ENCODE results near the gene HTT. TPM values are rescaled to one million over a fixed set of nuclear protein-coding genes. Genes with fewer than 3 reads are reported as not detected.

The HTT gene
- total RNA-seq, 1 experiment from 2014 or later, result 64.4 TPM

DNA sequence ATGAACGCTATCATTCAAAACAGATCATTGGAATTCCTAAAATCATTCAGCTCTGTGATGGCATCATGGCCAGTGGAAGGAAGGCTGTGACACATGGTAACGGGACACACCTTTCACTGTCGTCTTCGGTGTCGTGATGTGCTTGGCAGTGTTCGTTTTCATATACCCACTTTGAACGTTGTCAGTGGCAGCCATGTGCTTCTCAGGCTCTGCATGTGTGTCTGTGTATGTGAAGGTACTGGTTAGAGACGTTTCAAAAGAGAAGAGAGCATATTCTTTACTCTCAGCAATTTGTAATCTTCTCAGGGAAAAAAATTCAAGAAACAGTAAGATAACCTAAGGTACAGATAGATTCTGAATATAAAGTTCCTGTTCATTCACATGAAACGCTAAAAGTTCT lies 103.9 kb downstream of the HTT start:
- Histone ChIP-seq H3K4ac (ENCODE audit: low read depth, low read length) (no peak overlapping the region), H3K18ac (ENCODE audit: insufficient read length, low read depth, low read length) (no peak overlapping the region), H3K14ac (ENCODE audit: insufficient read depth, low read length) (no peak overlapping the region), H3K4me1 (ENCODE audit: insufficient read depth, low read length) (no peaks in the 10 kb centered on the region), H2BK120ac (ENCODE audit: low read depth, low read length, poor library complexity, severe bottlenecking) (no peak overlapping the region), H3K23ac (ENCODE audit: insufficient read length, low read depth, low read length) (no peak overlapping the region), H3K4me2 (ENCODE audit: insufficient read depth, insufficient read length, low read length) (no peak overlapping the region), H3T11ph (ENCODE audit: low read length) (no peak overlapping the region), H4K91ac (ENCODE audit: insufficient read length, low read depth, low read length) (no peak overlapping the region), H4K20me1 (ENCODE audit: control insufficient read depth, insufficient read depth, insufficient read length) (no peaks in the 10 kb centered on the region), H3K27ac (ENCODE audit: insufficient read length, low read depth, low read length) (no peak overlapping the region), H2BK15ac (ENCODE audit: low read depth, low read length) (no peak overlapping the region), H2AK5ac (ENCODE audit: insufficient read length, low read length) (no peak overlapping the region), H3K79me2 (ENCODE audit: insufficient read depth, low read length) (0 out of 2 replicates have a peak, but pooled peaks cover 2% of the 10 kb centered on the region), H3K27me3 (ENCODE audit: insufficient read depth, low read length) (no peaks in the 10 kb centered on the region), H3K9ac (ENCODE audit: extremely low read depth, insufficient read length, low read length) (no peak overlapping the region), H3K23me2 (ENCODE audit: insufficient read length, low read depth, low read length, poor library complexity, severe bottlenecking) (no peaks in the 10 kb centered on the region), H3K56ac (ENCODE audit: insufficient read length, low read depth, low read length) (no peak overlapping the region), H3K9me3 (ENCODE audit: control insufficient read depth, low read depth, low read length) (no peaks in the 10 kb centered on the region), H2BK5ac (ENCODE audit: insufficient read length, low read length) (no peak overlapping the region), H2BK20ac (ENCODE audit: low read depth, low read length, poor library complexity, severe bottlenecking) (no peak overlapping the region), H4K8ac (replicated peaks; ENCODE audit: insufficient read length, low read depth, low read length) (no peak overlapping the region), H3K79me1 (ENCODE audit: insufficient read depth, low read depth, low read length, poor library complexity, severe bottlenecking) (no peaks in the 10 kb centered on the region), H2BK12ac (ENCODE audit: insufficient read length, low read depth, low read length) (no peak overlapping the region), H4K5ac (ENCODE audit: insufficient read length, low read depth, low read length) (no peak overlapping the region), H2AFZ (ENCODE audit: low read length) (no peak overlapping the region)
- Mint-ChIP-seq H3K4me1 (no peaks in the 10 kb centered on the region), H3K27me3 (ENCODE audit: low read depth) (no peaks in the 10 kb centered on the region), H3K4me3 (no peak overlapping the region), H3K36me3 (ENCODE audit: insufficient read depth in 1 of 3, low read depth in 3 of 3) (peaks cover 12 to 79% (median 63%) of the 10 kb centered on the region in 3 experiments; a peak in 6 of 7 replicates), H3K9me3 (no peaks in the 10 kb centered on the region), H3K27ac (no peak overlapping the region)
- WGBS (ENCODE audit: extremely low coverage, insufficient read length, low lambda C conversion rate), result no CpG with 5 or more reads among the region's 9 CpGs
- no peak for DNase-seq
- TF ChIP-seq, protein P1, sequence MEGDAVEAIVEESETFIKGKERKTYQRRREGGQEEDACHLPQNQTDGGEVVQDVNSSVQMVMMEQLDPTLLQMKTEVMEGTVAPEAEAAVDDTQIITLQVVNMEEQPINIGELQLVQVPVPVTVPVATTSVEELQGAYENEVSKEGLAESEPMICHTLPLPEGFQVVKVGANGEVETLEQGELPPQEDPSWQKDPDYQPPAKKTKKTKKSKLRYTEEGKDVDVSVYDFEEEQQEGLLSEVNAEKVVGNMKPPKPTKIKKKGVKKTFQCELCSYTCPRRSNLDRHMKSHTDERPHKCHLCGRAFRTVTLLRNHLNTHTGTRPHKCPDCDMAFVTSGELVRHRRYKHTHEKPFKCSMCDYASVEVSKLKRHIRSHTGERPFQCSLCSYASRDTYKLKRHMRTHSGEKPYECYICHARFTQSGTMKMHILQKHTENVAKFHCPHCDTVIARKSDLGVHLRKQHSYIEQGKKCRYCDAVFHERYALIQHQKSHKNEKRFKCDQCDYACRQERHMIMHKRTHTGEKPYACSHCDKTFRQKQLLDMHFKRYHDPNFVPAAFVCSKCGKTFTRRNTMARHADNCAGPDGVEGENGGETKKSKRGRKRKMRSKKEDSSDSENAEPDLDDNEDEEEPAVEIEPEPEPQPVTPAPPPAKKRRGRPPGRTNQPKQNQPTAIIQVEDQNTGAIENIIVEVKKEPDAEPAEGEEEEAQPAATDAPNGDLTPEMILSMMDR (conservative IDR thresholded peaks at IDR 0.05), result no peak
